ENCODE results near the gene CMBL. TPM values are rescaled to one million over a fixed set of nuclear protein-coding genes. Genes with fewer than 3 reads are reported as not detected.

CMBL gene
- total and polyA plus RNA-seq, 2 of the 13 experiments (the other 11 are each of a cell fraction or from before 2014, with no cell fraction given), result 11.5 to 17.0 TPM

DNA sequence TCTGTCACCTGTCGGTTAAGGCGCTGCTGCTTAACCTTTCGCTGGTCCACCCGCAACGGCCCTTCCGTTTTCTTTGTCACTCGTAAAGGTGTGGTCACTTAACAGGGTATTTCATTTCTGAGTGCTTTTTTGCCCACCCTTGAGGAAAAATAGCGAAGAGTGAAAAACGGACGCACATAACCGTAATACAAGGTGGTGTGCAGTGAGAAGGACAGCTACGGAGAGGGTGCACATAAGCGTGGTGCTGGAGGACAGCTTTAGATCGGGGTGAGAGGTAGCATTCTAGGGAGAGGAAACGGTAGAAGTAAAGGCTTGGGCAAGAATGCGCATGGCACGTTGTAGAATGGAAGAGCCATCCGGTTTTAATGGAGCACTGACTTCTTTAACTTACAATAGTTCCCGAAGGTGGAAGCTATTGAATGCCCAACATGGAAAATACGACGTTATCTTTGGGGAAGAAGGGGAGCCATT, 56.9 kb downstream of the CMBL start (continued):
- TF ChIP-seq, protein P1, sequence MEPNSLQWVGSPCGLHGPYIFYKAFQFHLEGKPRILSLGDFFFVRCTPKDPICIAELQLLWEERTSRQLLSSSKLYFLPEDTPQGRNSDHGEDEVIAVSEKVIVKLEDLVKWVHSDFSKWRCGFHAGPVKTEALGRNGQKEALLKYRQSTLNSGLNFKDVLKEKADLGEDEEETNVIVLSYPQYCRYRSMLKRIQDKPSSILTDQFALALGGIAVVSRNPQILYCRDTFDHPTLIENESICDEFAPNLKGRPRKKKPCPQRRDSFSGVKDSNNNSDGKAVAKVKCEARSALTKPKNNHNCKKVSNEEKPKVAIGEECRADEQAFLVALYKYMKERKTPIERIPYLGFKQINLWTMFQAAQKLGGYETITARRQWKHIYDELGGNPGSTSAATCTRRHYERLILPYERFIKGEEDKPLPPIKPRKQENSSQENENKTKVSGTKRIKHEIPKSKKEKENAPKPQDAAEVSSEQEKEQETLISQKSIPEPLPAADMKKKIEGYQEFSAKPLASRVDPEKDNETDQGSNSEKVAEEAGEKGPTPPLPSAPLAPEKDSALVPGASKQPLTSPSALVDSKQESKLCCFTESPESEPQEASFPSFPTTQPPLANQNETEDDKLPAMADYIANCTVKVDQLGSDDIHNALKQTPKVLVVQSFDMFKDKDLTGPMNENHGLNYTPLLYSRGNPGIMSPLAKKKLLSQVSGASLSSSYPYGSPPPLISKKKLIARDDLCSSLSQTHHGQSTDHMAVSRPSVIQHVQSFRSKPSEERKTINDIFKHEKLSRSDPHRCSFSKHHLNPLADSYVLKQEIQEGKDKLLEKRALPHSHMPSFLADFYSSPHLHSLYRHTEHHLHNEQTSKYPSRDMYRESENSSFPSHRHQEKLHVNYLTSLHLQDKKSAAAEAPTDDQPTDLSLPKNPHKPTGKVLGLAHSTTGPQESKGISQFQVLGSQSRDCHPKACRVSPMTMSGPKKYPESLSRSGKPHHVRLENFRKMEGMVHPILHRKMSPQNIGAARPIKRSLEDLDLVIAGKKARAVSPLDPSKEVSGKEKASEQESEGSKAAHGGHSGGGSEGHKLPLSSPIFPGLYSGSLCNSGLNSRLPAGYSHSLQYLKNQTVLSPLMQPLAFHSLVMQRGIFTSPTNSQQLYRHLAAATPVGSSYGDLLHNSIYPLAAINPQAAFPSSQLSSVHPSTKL (CRISPR knock-in tag; IDR thresholded peaks at IDR 0.05), result no peak
- TF ChIP-seq ZNF850 (CRISPR knock-in tag; conservative IDR thresholded peaks at IDR 0.05) (no peak), TP53 (CRISPR knock-in tag; conservative IDR thresholded peaks at IDR 0.05) (no peak), ATF7 (IDR thresholded peaks at IDR 0.05) (no peak), ATF7 (CRISPR knock-in tag; IDR thresholded peaks at IDR 0.05) (no peak), ZNF205 (CRISPR knock-in tag; IDR thresholded peaks at IDR 0.05) (no peak), KLF16 (CRISPR knock-in tag; IDR thresholded peaks at IDR 0.05) (no peak), EZH2 (conservative IDR thresholded peaks at IDR 0.05; ENCODE audit: low read depth, low read length) (no peak), ZNF501 (CRISPR knock-in tag; IDR thresholded peaks at IDR 0.05) (peak; percentile 69; the same call in 1 of the 2 replicates), TBP (CRISPR knock-in tag; IDR thresholded peaks at IDR 0.05) (no peak), ZNF563 (CRISPR knock-in tag; IDR thresholded peaks at IDR 0.05) (no peak), ZNF124 (CRISPR knock-in tag; IDR thresholded peaks at IDR 0.05) (no peak)
- TF ChIP-seq, protein P2, sequence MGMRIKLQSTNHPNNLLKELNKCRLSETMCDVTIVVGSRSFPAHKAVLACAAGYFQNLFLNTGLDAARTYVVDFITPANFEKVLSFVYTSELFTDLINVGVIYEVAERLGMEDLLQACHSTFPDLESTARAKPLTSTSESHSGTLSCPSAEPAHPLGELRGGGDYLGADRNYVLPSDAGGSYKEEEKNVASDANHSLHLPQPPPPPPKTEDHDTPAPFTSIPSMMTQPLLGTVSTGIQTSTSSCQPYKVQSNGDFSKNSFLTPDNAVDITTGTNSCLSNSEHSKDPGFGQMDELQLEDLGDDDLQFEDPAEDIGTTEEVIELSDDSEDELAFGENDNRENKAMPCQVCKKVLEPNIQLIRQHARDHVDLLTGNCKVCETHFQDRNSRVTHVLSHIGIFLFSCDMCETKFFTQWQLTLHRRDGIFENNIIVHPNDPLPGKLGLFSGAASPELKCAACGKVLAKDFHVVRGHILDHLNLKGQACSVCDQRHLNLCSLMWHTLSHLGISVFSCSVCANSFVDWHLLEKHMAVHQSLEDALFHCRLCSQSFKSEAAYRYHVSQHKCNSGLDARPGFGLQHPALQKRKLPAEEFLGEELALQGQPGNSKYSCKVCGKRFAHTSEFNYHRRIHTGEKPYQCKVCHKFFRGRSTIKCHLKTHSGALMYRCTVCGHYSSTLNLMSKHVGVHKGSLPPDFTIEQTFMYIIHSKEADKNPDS (CRISPR knock-in tag; IDR thresholded peaks at IDR 0.05), result no peak
- TF ChIP-seq, protein P3, sequence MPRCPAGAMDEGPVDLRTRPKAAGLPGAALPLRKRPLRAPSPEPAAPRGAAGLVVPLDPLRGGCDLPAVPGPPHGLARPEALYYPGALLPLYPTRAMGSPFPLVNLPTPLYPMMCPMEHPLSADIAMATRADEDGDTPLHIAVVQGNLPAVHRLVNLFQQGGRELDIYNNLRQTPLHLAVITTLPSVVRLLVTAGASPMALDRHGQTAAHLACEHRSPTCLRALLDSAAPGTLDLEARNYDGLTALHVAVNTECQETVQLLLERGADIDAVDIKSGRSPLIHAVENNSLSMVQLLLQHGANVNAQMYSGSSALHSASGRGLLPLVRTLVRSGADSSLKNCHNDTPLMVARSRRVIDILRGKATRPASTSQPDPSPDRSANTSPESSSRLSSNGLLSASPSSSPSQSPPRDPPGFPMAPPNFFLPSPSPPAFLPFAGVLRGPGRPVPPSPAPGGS (CRISPR knock-in tag; IDR thresholded peaks at IDR 0.05), result no peak
- TF ChIP-seq, protein P4, sequence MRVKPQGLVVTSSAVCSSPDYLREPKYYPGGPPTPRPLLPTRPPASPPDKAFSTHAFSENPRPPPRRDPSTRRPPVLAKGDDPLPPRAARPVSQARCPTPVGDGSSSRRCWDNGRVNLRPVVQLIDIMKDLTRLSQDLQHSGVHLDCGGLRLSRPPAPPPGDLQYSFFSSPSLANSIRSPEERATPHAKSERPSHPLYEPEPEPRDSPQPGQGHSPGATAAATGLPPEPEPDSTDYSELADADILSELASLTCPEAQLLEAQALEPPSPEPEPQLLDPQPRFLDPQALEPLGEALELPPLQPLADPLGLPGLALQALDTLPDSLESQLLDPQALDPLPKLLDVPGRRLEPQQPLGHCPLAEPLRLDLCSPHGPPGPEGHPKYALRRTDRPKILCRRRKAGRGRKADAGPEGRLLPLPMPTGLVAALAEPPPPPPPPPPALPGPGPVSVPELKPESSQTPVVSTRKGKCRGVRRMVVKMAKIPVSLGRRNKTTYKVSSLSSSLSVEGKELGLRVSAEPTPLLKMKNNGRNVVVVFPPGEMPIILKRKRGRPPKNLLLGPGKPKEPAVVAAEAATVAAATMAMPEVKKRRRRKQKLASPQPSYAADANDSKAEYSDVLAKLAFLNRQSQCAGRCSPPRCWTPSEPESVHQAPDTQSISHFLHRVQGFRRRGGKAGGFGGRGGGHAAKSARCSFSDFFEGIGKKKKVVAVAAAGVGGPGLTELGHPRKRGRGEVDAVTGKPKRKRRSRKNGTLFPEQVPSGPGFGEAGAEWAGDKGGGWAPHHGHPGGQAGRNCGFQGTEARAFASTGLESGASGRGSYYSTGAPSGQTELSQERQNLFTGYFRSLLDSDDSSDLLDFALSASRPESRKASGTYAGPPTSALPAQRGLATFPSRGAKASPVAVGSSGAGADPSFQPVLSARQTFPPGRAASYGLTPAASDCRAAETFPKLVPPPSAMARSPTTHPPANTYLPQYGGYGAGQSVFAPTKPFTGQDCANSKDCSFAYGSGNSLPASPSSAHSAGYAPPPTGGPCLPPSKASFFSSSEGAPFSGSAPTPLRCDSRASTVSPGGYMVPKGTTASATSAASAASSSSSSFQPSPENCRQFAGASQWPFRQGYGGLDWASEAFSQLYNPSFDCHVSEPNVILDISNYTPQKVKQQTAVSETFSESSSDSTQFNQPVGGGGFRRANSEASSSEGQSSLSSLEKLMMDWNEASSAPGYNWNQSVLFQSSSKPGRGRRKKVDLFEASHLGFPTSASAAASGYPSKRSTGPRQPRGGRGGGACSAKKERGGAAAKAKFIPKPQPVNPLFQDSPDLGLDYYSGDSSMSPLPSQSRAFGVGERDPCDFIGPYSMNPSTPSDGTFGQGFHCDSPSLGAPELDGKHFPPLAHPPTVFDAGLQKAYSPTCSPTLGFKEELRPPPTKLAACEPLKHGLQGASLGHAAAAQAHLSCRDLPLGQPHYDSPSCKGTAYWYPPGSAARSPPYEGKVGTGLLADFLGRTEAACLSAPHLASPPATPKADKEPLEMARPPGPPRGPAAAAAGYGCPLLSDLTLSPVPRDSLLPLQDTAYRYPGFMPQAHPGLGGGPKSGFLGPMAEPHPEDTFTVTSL (CRISPR knock-in tag; IDR thresholded peaks at IDR 0.05; ENCODE audit: borderline replicate concordance), result no peak
- TF ChIP-seq, protein P5, sequence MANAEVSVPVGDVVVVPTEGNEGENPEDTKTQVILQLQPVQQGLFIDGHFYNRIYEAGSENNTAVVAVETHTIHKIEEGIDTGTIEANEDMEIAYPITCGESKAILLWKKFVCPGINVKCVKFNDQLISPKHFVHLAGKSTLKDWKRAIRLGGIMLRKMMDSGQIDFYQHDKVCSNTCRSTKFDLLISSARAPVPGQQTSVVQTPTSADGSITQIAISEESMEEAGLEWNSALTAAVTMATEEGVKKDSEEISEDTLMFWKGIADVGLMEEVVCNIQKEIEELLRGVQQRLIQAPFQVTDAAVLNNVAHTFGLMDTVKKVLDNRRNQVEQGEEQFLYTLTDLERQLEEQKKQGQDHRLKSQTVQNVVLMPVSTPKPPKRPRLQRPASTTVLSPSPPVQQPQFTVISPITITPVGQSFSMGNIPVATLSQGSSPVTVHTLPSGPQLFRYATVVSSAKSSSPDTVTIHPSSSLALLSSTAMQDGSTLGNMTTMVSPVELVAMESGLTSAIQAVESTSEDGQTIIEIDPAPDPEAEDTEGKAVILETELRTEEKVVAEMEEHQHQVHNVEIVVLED (CRISPR knock-in tag; IDR thresholded peaks at IDR 0.05; ENCODE audit: borderline replicate concordance), result no peak

Measured in HepG2 (cell line).